Neuronal stem cell (in vitro differentiated cells): ENCODE results near the gene EFCAB9.
A peak's percentile ranks its signal among the peaks of the same experiment; 100 is the strongest.

Source experiments
- DNase-seq: peaks from one replicate; pipeline ENCODE4 v3.0.0-alpha.2; 2013; ENCODE audit warnings: low spot score
- H2AFZ ChIP-seq: one replicate; pipeline ENCODE4 v1.6.1; 2013; ENCODE audit warnings: mild to moderate bottlenecking, low read length, inconsistent platforms
- H2AK5ac ChIP-seq: 2 replicates; pipeline ENCODE4 v1.6.1; 2013; ENCODE audit warnings: low read depth, mild to moderate bottlenecking, inconsistent platforms, low read length, moderate library complexity, mixed read lengths
- H2BK120ac ChIP-seq: 2 replicates; pipeline ENCODE4 v1.6.1; 2013; ENCODE audit warnings: low read depth, mild to moderate bottlenecking, inconsistent platforms, low read length, moderate library complexity, mixed read lengths
- H2BK12ac ChIP-seq: one replicate; pipeline ENCODE4 v1.6.1; 2013; ENCODE audit warnings: low read length, inconsistent platforms
- H2BK15ac ChIP-seq: 2 replicates; pipeline ENCODE4 v1.6.1; 2013; ENCODE audit warnings: mild to moderate bottlenecking, low read length, inconsistent platforms, mixed read lengths
- H2BK5ac ChIP-seq: one replicate; pipeline ENCODE4 v1.6.1; 2013; ENCODE audit warnings: inconsistent platforms, mild to moderate bottlenecking, low read length, moderate library complexity
- H3K14ac ChIP-seq: one replicate; pipeline ENCODE4 v1.6.1; 2013; ENCODE audit warnings: low read length, inconsistent platforms
- H3K18ac ChIP-seq: 2 replicates; pipeline ENCODE4 v1.6.1; 2013; ENCODE audit warnings: low read length, inconsistent platforms
- H3K23ac ChIP-seq: 2 replicates; pipeline ENCODE4 v1.6.1; 2013; ENCODE audit warnings: low read depth, mild to moderate bottlenecking, mixed read lengths, low read length, inconsistent platforms; ENCODE audit not compliant: poor library complexity
- H3K27ac ChIP-seq: replicated peaks from 3 replicates; pipeline ENCODE4 v1.5.1; 2013; ENCODE audit warnings: low read length, inconsistent platforms
- H3K27me3 ChIP-seq, 3 experiments: 2 replicates each; pipeline ENCODE4 v1.6.1; 2013; ENCODE audit warnings: low read length in 3 of 3, mild to moderate bottlenecking in 2 of 3, inconsistent platforms in 1 of 3, low read depth in 1 of 3, mixed read lengths in 1 of 3, moderate library complexity in 1 of 3; ENCODE audit not compliant: control insufficient read depth in 3 of 3, insufficient read depth in 3 of 3
- H3K36me3 ChIP-seq, 2 donors: replicated peaks in 1 of 2; 2 replicates each; pipeline ENCODE4 v1.6.1; 2013; ENCODE audit warnings: low read length in 2 of 2; ENCODE audit not compliant: control insufficient read depth in 2 of 2, insufficient read depth in 2 of 2
- H3K4ac ChIP-seq: 2 replicates; pipeline ENCODE4 v1.6.1; 2013; ENCODE audit warnings: inconsistent platforms, mild to moderate bottlenecking, low read length, moderate library complexity
- H3K4me1 ChIP-seq, 2 donors: 1 replicate in 1 of 2; 2 replicates in 1 of 2; pipeline ENCODE4 v1.6.1; 2013; ENCODE audit warnings: low read length in 2 of 2, low read depth in 1 of 2; ENCODE audit not compliant: control insufficient read depth in 2 of 2, insufficient read depth in 1 of 2
- H3K4me2 ChIP-seq: one replicate; pipeline ENCODE4 v1.6.1; 2013; ENCODE audit warnings: mild to moderate bottlenecking, low read length, inconsistent platforms; ENCODE audit not compliant: insufficient read depth, poor library complexity, severe bottlenecking
- H3K4me3 ChIP-seq, 2 donors: 2 replicates each; pipeline ENCODE4 v1.5.1; 2013; ENCODE audit warnings: low read length in 2 of 2, mild to moderate bottlenecking in 2 of 2, inconsistent platforms in 1 of 2, moderate library complexity in 1 of 2
- H3K79me1 ChIP-seq: one replicate; pipeline ENCODE4 v1.6.1; 2013; ENCODE audit warnings: low read depth, mild to moderate bottlenecking, inconsistent platforms, low read length, moderate library complexity
- H3K9ac ChIP-seq: one replicate; pipeline ENCODE4 v1.6.1; 2013; ENCODE audit warnings: mild to moderate bottlenecking, low read depth, low read length, inconsistent platforms; ENCODE audit not compliant: poor library complexity
- H3K9me3 ChIP-seq, 2 donors: replicated peaks in 1 of 2; 2 replicates each; pipeline versions ENCODE3 to v1.6.1; 2013; ENCODE audit warnings: low read length in 2 of 2, mild to moderate bottlenecking in 2 of 2, inconsistent platforms in 1 of 2, low read depth in 1 of 2, mixed read lengths in 1 of 2, moderate library complexity in 1 of 2; ENCODE audit not compliant: control insufficient read depth in 2 of 2, insufficient read depth in 1 of 2
- H4K8ac ChIP-seq: one replicate; pipeline ENCODE4 v1.6.1; 2013; ENCODE audit warnings: low read depth, mild to moderate bottlenecking, inconsistent platforms, low read length, moderate library complexity
- H4K91ac ChIP-seq: one replicate; pipeline ENCODE4 v1.6.1; 2013; ENCODE audit warnings: low read length, low read depth, mild to moderate bottlenecking, inconsistent platforms; ENCODE audit not compliant: poor library complexity
- WGBS, 2 donors: extraction: QIAGEN DNeasy Blood & Tissue Kit; methylation state at CpG; one replicate each; pipeline ENCODE4 v1.1.7; 2013; ENCODE audit warnings: missing lambda C conversion rate in 2 of 2, mixed read lengths in 1 of 2; ENCODE audit not compliant: insufficient read length in 2 of 2, insufficient replicate concordance in 1 of 2; ENCODE audit errors: extremely low coverage in 2 of 2; 5-methylcytosine and 5-hydroxymethylcytosine counted together

The EFCAB9 gene

DNA sequence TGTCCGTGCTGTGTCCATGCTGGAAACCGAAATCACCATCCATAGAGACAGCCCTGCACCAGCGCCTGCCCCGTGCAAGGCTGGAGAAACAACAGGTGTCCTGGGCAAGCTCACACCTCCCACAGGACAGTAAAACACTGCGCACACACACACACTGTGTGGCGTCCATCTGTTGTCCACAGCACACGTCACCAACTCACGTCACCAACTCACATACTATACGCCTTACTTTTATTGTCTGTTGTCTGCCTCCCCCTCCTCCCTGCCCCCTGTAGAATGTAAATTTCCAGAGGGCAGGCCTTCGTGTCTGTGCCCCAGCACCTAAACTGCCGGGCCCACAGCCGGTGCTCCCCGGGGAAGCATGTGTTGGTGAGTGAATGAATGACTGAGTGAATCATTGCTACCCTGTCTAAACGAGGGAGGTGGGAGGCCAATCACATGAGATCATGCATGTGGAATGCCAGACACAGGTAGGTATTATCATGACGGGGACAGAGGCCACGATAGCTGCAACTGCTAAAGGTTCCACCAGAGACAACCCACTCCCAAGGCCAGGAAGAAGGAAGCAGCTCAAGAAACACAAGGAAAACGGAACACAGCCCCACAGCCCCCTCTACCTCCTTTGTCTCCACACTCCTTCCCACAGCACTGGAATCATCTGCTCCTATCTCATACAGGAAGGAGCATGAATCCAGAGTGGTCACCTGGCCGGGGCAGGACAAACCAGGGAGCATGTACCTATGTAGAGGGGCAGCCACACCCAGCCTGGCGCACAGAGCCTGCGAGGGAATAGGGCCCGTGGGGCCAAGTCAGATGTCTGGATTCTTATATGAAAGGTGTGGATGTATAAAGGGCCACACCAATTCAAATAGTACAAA is 47.9 kb upstream of the EFCAB9 start:
- Histone ChIP-seq H2AK5ac (peak overlapping the region; percentile 34), H2AFZ (no peak overlapping the region), H2BK5ac (no peak overlapping the region), H3K9me3 (no peaks in the 10 kb centered on the region), H3K4me2 (no peak overlapping the region), H3K23ac (peak overlapping the region; percentile 38), H2BK15ac (peak overlapping the region; percentile 14), H2BK120ac (no peak overlapping the region), H2BK12ac (no peak overlapping the region), H4K91ac (no peak overlapping the region), H3K4me3 (peak overlapping the region in 1 of 2 donors; percentile 69), H3K27ac (no peak overlapping the region), H3K4me1 (peaks cover 4 to 7% of the 10 kb centered on the region in 2 donors), H3K14ac (no peak overlapping the region), H4K8ac (no peak overlapping the region), H3K18ac (peak overlapping the region; percentile 79), H3K79me1 (no peaks in the 10 kb centered on the region), H3K36me3 (no peaks in the 10 kb centered on the region), H3K27me3 (no peaks in the 10 kb centered on the region), H3K4ac (no peak overlapping the region), H3K9ac (peak overlapping the region; percentile 4)
- no peak for DNase-seq
- WGBS, 2 donors = 100% methylated on average over 2 of the region's 21 CpGs; no CpG with 5 or more reads in 1 of the 2 donors

DNA sequence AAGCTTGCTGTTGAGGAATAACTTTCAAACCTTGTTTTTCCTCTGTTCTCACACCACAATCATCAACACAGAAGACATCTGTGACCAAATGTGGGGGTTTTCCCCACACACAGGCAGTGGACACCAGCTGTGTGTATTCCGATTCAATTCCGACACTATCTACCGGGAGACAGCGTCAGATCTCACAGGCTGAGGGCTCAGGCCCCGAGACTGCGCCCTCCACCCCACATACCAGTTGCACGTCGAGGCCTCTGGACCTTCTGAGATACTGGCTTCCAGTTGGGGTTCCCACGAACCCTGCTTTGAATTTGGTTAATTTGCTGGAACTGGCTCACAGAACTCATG is 47.3 kb upstream of the EFCAB9 start:
- H4K8ac ChIP-seq = no peak overlapping the region
- no peak overlapping the region for H3K9ac ChIP-seq
- no CpG with 5 or more reads among the region's 9 CpGs for WGBS, 2 donors
- no peak overlapping the region for H3K4ac ChIP-seq
- H2AFZ ChIP-seq = no peak overlapping the region
- H3K27ac ChIP-seq = no peak overlapping the region
- H3K27me3 ChIP-seq = no peaks in the 10 kb centered on the region
- H3K18ac ChIP-seq = no peak overlapping the region
- DNase-seq = no peak
- no peak overlapping the region for H3K4me3 ChIP-seq
- no peak overlapping the region for H2AK5ac ChIP-seq
- H2BK15ac ChIP-seq = no peak overlapping the region
- no peaks in the 10 kb centered on the region for H3K9me3 ChIP-seq
- peaks cover 2 to 7% of the 10 kb centered on the region in 2 donors for H3K4me1 ChIP-seq
- H3K23ac ChIP-seq = no peak overlapping the region
- no peak overlapping the region for H2BK5ac ChIP-seq
- no peaks in the 10 kb centered on the region for H3K79me1 ChIP-seq
- no peak overlapping the region for H2BK12ac ChIP-seq
- no peak overlapping the region for H4K91ac ChIP-seq
- H3K14ac ChIP-seq = no peak overlapping the region
- H3K4me2 ChIP-seq = no peak overlapping the region
- H3K36me3 ChIP-seq = no peaks in the 10 kb centered on the region
- H2BK120ac ChIP-seq = no peak overlapping the region

DNA sequence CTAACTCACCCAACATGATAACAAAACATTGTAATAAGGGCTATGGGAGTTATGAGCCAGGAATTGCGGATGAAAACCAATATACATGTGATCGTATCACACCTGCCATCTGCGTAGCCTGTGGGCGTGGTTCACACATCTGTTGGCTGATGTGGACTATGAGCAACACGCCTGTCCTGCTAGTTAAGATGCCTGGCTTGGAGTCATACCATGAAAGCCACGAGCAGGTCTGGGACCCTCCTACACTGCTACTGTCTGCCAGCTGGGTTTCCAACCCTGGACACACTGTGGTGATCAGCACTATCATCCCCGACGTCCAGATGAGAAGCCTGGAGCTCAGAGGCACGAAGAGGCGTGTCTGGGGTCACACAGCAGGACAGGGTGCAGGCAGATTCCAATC is 46.1 kb upstream of the EFCAB9 start:
- Histone ChIP-seq H3K79me1 (no peaks in the 10 kb centered on the region), H2AFZ (no peak overlapping the region), H3K4ac (no peak overlapping the region), H3K4me3 (no peak overlapping the region), H2BK5ac (no peak overlapping the region), H3K23ac (no peak overlapping the region), H4K8ac (no peak overlapping the region), H4K91ac (no peak overlapping the region), H3K14ac (no peak overlapping the region), H3K4me1 (peaks cover 0 to 7% of the 10 kb centered on the region in 2 donors), H2BK12ac (no peak overlapping the region), H3K18ac (no peak overlapping the region), H3K27me3 (no peaks in the 10 kb centered on the region), H3K4me2 (no peak overlapping the region), H2BK120ac (no peak overlapping the region), H3K9ac (no peak overlapping the region), H3K27ac (no peak overlapping the region), H2BK15ac (no peak overlapping the region), H3K36me3 (no peaks in the 10 kb centered on the region), H3K9me3 (no peaks in the 10 kb centered on the region), H2AK5ac (no peak overlapping the region)
- no CpG with 5 or more reads among the region's 10 CpGs for WGBS, 2 donors
- DNase-seq = no peak

DNA sequence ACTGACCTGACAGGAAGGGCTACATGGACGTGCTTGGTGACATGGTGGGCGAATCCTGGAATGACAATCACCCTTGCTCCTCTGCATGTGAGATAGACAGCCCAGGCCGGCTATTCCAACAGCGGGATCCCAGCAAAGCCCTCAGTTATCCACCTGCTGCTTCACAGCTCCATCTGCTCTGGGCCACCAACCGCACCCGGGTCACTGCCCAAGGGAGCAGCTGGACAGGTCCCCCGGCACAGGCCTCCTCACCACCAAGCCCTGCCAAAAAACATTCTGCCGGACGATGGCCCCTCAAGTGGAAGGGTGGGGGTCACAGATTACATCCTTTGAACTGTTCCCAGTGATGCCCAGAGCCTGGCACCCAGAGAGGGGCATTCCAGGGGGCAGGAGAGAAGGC is 45.6 kb upstream of the EFCAB9 start:
- H3K9me3 ChIP-seq = no peaks in the 10 kb centered on the region
- no peak overlapping the region for H3K4me2 ChIP-seq
- no peak overlapping the region for H2BK15ac ChIP-seq
- peaks cover 0 to 7% of the 10 kb centered on the region in 2 donors for H3K4me1 ChIP-seq
- no peak overlapping the region for H3K4me3 ChIP-seq
- no peak overlapping the region for H3K18ac ChIP-seq
- no peak overlapping the region for H3K9ac ChIP-seq
- no peak overlapping the region for H2AK5ac ChIP-seq
- H3K27me3 ChIP-seq = no peaks in the 10 kb centered on the region
- no peak overlapping the region for H2BK120ac ChIP-seq
- no peak overlapping the region for H4K8ac ChIP-seq
- no peak overlapping the region for H2BK12ac ChIP-seq
- no peak overlapping the region for H2AFZ ChIP-seq
- no peaks in the 10 kb centered on the region for H3K79me1 ChIP-seq
- H2BK5ac ChIP-seq = no peak overlapping the region
- H3K36me3 ChIP-seq = no peaks in the 10 kb centered on the region
- no peak overlapping the region for H3K4ac ChIP-seq
- no peak overlapping the region for H3K27ac ChIP-seq
- no CpG with 5 or more reads among the region's 9 CpGs for WGBS, 2 donors
- no peak overlapping the region for H3K14ac ChIP-seq
- peak overlapping the region; percentile 3 for H3K23ac ChIP-seq
- DNase-seq = no peak
- no peak overlapping the region for H4K91ac ChIP-seq
